ENCODE data around the gene MED1. TPM values are rescaled to one million over a fixed set of nuclear protein-coding genes. Genes with fewer than 3 reads are reported as not detected.
"Not testable (repeated sequence)": the region's sequence is repeated elsewhere in the genome, so short reads cannot be mapped to it uniquely, and the experiment has no call there.

The MED1 gene, protein sequence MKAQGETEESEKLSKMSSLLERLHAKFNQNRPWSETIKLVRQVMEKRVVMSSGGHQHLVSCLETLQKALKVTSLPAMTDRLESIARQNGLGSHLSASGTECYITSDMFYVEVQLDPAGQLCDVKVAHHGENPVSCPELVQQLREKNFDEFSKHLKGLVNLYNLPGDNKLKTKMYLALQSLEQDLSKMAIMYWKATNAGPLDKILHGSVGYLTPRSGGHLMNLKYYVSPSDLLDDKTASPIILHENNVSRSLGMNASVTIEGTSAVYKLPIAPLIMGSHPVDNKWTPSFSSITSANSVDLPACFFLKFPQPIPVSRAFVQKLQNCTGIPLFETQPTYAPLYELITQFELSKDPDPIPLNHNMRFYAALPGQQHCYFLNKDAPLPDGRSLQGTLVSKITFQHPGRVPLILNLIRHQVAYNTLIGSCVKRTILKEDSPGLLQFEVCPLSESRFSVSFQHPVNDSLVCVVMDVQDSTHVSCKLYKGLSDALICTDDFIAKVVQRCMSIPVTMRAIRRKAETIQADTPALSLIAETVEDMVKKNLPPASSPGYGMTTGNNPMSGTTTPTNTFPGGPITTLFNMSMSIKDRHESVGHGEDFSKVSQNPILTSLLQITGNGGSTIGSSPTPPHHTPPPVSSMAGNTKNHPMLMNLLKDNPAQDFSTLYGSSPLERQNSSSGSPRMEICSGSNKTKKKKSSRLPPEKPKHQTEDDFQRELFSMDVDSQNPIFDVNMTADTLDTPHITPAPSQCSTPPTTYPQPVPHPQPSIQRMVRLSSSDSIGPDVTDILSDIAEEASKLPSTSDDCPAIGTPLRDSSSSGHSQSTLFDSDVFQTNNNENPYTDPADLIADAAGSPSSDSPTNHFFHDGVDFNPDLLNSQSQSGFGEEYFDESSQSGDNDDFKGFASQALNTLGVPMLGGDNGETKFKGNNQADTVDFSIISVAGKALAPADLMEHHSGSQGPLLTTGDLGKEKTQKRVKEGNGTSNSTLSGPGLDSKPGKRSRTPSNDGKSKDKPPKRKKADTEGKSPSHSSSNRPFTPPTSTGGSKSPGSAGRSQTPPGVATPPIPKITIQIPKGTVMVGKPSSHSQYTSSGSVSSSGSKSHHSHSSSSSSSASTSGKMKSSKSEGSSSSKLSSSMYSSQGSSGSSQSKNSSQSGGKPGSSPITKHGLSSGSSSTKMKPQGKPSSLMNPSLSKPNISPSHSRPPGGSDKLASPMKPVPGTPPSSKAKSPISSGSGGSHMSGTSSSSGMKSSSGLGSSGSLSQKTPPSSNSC (N-terminal part only)
- total RNA-seq, result 10 to 100 TPM; 19.5 to 33.9 (median 27.2) TPM

DNA sequence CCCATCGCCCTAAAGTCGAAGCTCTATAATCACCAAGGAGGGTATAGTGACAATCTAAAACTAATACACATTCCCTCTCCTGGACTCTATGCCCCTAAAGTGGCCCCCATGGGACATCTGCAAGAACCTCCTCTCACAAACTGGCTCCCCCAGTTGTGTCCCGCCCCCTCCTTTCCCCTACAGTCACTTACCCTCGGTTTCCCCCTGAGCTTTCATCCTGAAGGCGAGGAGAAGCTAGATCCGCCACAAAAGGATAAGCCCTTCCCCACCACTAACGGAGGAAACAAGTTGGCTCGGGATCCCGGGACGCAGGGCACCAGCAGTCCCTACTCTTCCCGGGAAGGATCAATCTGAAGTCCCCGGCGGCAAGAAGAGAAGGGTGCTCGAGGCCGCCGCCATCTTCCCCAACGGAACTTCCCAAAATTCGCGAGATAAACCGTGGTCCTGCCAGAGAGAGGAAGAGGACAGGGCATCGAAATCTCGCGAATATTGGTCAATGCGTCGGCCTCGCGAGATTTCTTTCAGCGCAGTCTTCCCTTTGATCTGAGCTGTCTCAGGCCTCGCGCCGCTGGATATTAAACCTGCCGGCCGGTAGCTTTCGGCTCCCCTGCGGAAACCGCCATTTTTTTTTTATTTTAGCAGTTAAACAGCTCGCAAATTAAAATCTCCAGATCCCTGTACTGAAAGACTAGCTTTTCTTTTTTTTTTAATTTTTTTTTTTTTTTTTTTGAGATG, at the start of gene MED1:
MED1 (minus strand) TSS at position 417 of the 735 bp plus-strand sequence; CDS start at position 216, 201 bp downstream.
- peaks cover 12 to 32% (median 29%) of the 10 kb centered on the region in 4 donors for H3K4me1 ChIP-seq
- peak within 1 kb of the TSS; percentile 75 to 97 (median 88) for H3K4me3 ChIP-seq
- peak; percentile 35 for TF ChIP-seq POLR2A (IDR thresholded peaks at IDR 0.05; ENCODE audit: low read depth)
- TF ChIP-seq, protein P1, sequence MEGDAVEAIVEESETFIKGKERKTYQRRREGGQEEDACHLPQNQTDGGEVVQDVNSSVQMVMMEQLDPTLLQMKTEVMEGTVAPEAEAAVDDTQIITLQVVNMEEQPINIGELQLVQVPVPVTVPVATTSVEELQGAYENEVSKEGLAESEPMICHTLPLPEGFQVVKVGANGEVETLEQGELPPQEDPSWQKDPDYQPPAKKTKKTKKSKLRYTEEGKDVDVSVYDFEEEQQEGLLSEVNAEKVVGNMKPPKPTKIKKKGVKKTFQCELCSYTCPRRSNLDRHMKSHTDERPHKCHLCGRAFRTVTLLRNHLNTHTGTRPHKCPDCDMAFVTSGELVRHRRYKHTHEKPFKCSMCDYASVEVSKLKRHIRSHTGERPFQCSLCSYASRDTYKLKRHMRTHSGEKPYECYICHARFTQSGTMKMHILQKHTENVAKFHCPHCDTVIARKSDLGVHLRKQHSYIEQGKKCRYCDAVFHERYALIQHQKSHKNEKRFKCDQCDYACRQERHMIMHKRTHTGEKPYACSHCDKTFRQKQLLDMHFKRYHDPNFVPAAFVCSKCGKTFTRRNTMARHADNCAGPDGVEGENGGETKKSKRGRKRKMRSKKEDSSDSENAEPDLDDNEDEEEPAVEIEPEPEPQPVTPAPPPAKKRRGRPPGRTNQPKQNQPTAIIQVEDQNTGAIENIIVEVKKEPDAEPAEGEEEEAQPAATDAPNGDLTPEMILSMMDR (IDR thresholded peaks at IDR 0.05), result peak in 1 of 3 experiments; percentile 4
- TF ChIP-seq POLR2AphosphoS5 (IDR thresholded peaks at IDR 0.05), result peak; percentile 84 to 85
- TF ChIP-seq EP300 (IDR thresholded peaks at IDR 0.05), result no peak
- no peaks in the 10 kb centered on the region for H3K9me3 ChIP-seq
- DNase-seq (ENCODE audit: extremely low spot score), result peak; percentile 97
- 0% methylated on average over 36 of the region's 37 CpGs for WGBS
- intact Hi-C loops (cut with DNase I), result loop anchor here (5.0 kb wide), 1 partner anchor 49 kb away; the partner anchor contains the start of gene FBXL20
- no peaks in the 10 kb centered on the region for H3K27me3 ChIP-seq
- peaks cover 0 to 30% (median 23%) of the 10 kb centered on the region in 4 donors for H3K36me3 ChIP-seq
- peak within 1 kb of the TSS; percentile 80 to 89 (median 86) for H3K27ac ChIP-seq (replicated peaks in 1 of 4)

DNA sequence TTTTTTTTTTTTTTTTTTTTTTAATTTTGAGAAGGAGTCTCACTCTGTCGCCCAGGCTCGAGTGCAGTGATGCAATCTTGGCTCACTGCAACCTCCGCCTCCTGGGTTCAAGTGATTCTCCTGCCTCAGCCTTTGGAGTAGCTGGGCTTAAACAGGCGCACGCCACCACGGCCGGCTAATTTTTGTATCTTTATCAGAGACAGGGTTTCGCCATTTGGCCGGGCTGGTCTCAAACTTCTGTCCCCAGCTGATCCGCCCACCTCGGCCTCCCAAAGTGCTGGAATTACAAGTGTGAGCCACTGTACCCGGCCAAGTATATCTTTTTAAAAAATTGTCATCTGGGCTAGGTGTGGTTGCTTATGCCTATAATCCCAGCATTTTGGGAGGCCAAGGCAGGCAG, 45.9 kb upstream of the MED1 start:
- peaks cover 80 to 96% (median 94%) of the 10 kb centered on the region in 4 donors for H3K36me3 ChIP-seq
- H3K27ac ChIP-seq (replicated peaks in 1 of 4); intact Hi-C loops (cut with DNase I); H3K4me3 ChIP-seq; H3K9me3 ChIP-seq; DNase-seq (ENCODE audit: extremely low spot score); H3K4me1 ChIP-seq; H3K27me3 ChIP-seq: not testable (repeated sequence)
- 93% methylated on average over 12 of the region's 12 CpGs for WGBS

DNA sequence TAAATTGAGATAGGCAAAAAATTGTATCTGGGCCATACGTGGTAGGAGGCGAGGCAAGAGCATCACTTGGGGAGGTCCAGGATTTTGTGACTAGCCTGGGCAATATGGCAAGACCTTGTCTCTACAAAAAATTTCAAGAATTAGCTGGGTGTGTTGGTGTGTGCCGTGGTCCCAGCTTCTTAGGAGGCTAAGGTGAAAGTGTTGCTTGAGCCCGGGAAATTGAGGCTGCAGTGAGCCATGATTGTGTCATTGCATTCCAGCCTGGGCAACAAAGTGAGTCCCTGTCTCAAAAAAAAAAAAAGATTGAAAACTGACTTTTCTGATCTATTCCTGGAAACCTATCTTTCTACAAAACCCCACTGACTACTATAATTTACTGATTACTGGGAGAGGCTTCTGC, 36.9 kb upstream of the MED1 start:
- H3K27me3 ChIP-seq, result no peaks in the 10 kb centered on the region
- 93% methylated on average over 4 of the region's 4 CpGs for WGBS
- H3K4me3 ChIP-seq, result no peak overlapping the region
- peaks cover 26 to 44% (median 33%) of the 10 kb centered on the region in 4 donors for H3K36me3 ChIP-seq
- H3K4me1 ChIP-seq, result peaks cover 0 to 6% (median 3%) of the 10 kb centered on the region in 4 donors
- no peak overlapping the region for H3K27ac ChIP-seq (replicated peaks in 1 of 4)
- no peaks in the 10 kb centered on the region for H3K9me3 ChIP-seq
- no peak for DNase-seq (ENCODE audit: extremely low spot score)
- intact Hi-C loops (cut with DNase I), result no loop called here
- TF ChIP-seq, protein P1 (IDR thresholded peaks at IDR 0.05), result no peak
- TF ChIP-seq POLR2A (IDR thresholded peaks at IDR 0.05; ENCODE audit: low read depth), result no peak
- no peak for TF ChIP-seq EP300 (IDR thresholded peaks at IDR 0.05)
- TF ChIP-seq POLR2AphosphoS5 (IDR thresholded peaks at IDR 0.05), result no peak

DNA sequence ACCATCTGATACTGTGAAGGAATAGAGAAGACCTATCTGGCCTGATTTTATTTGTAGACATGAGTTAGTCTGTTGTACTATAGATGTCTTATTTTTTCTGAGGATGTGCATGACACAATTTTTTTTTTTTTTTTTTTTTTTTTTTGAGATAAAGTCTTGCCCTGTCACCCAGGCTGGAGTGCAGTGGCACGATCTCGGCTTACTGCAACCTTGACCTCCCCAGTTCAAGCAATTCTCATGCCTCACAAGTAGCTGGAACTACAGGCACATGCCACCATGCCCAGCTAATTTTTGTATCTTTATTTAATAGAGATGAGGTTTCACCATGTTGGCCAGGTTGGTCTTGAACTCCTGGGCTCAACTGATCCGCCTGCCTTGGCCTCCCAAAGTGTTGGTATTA, 36.4 kb upstream of the MED1 start:
- H3K4me3 ChIP-seq; H3K9me3 ChIP-seq; intact Hi-C loops (cut with DNase I); DNase-seq (ENCODE audit: extremely low spot score); H3K27me3 ChIP-seq; H3K27ac ChIP-seq (replicated peaks in 1 of 4); H3K4me1 ChIP-seq: not testable (repeated sequence)
- 98% methylated on average over 3 of the region's 3 CpGs for WGBS
- H3K36me3 ChIP-seq, result peaks cover 21 to 40% (median 33%) of the 10 kb centered on the region in 4 donors

DNA sequence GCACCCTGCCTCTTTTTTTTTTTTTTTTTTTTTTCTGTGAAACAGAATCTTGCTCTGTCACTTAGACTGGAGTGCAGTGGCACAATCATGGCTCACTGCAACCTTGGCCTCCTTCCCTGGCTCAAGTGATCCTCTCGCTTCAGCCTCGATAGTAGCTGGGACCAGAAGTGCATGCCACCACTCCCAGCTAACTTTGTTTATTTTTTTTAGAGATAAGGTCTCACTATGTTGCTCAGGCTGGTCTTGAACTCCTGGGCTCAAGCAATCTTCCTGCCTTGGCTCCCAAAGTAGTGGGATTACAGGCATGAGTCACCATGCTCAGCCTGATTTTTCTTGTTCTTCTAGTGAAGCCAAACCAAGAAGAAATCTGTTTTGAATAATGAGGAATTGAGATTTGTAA, 35.2 kb upstream of the MED1 start:
- no peaks in the 10 kb centered on the region for H3K9me3 ChIP-seq
- peaks cover 14 to 37% (median 25%) of the 10 kb centered on the region in 4 donors for H3K36me3 ChIP-seq
- intact Hi-C loops (cut with DNase I), result no loop called here
- H3K4me3 ChIP-seq, result no peak overlapping the region
- TF ChIP-seq, protein P1 (IDR thresholded peaks at IDR 0.05), result no peak
- TF ChIP-seq POLR2A (IDR thresholded peaks at IDR 0.05; ENCODE audit: low read depth) (no peak), EP300 (IDR thresholded peaks at IDR 0.05) (no peak), POLR2AphosphoS5 (IDR thresholded peaks at IDR 0.05) (no peak)
- no peak for DNase-seq (ENCODE audit: extremely low spot score)
- no peak overlapping the region for H3K27ac ChIP-seq (replicated peaks in 1 of 4)
- WGBS, result 41% methylated on average over 2 of the region's 2 CpGs
- H3K27me3 ChIP-seq, result no peaks in the 10 kb centered on the region
- peaks cover 0 to 6% (median 3%) of the 10 kb centered on the region in 4 donors for H3K4me1 ChIP-seq

Data from esophagus muscularis mucosa (tissue), 4 donors.